ENCODE results near the gene PINLYP. TPM values are rescaled to one million over a fixed set of nuclear protein-coding genes. Genes with fewer than 3 reads are reported as not detected.
A peak's percentile ranks its signal among the peaks of the same experiment; 100 is the strongest.

The PINLYP gene
- total and polyA plus RNA-seq, 9 of the 15 experiments (the other 6 are each of a cell fraction or from before 2014, with no cell fraction given), result 1.00 to 6.7 (median 2.2) TPM

GRCh38 chr19:43618921-43619261 is 43.3 kb downstream of the PINLYP start:
- FAIRE-seq (peak; percentile 89), DNase-seq (ENCODE audit: extremely low read depth in 1 of 4, low spot score in 3 of 4) (peak in 2 of 4 experiments; percentile 61 to 77), ATAC-seq (peak; percentile 62)
- WGBS (ENCODE audit: insufficient coverage, low coverage, missing lambda C conversion rate), result under 1% methylated on average over 14 of the region's 14 CpGs
- Histone ChIP-seq H3K4me1 (replicated peaks in 1 of 2; ENCODE audit: control insufficient read depth in 2 of 2, insufficient read depth in 2 of 2, low read length in 2 of 2) (peaks cover 41 to 64% of the 10 kb centered on the region in 2 experiments), H3K4me2 (ENCODE audit: insufficient read depth, low read length) (peak overlapping the region; percentile 100), H2AFZ (ENCODE audit: low read depth, low read length) (peak overlapping the region; percentile 100), H4K20me1 (replicated peaks; ENCODE audit: control insufficient read depth, insufficient read depth, low read length) (no peaks in the 10 kb centered on the region), H3K9me3 (replicated peaks; ENCODE audit: control insufficient read depth, insufficient read depth, low read depth, low read length) (no peaks in the 10 kb centered on the region), H3K79me2 (ENCODE audit: control insufficient read depth, insufficient read depth, low read length) (peaks cover 49% of the 10 kb centered on the region), H3K36me3 (ENCODE audit: control insufficient read depth, insufficient read depth, low read length) (peaks cover 6% of the 10 kb centered on the region; the same call in 2 of the 3 replicates), H3K4me3 (peak overlapping the region; percentile 57), H3K27me3 (ENCODE audit: control insufficient read depth in 2 of 2, insufficient read depth in 2 of 2, low read length in 2 of 2) (no peaks in the 10 kb centered on the region), H3K27ac (ENCODE audit: extremely low read depth, low read depth, low read length) (peak overlapping the region; percentile 99), H3K9me1 (ENCODE audit: control insufficient read depth, insufficient read depth, low read length) (no peaks in the 10 kb centered on the region), H3K9ac (ENCODE audit: insufficient read depth in 1 of 2, low read depth in 2 of 2, low read length in 2 of 2) (peak overlapping the region; percentile 94 to 98)
- in situ Hi-C loops (cut with MboI), result no loop called here
- ChIA-PET CTCF (ENCODE audit: low intra/inter-chr PET ratio) (no interaction called here), POLR2A (interaction anchor here (0.6 to 6.0 kb wide), 3 partner anchors 14 to 94 kb away, joined by 3 to 35 read pairs (median 3); partner anchors contain the start of gene IRGQ)
- BruUV-seq (replicated peaks), result TSS peak; percentile 85
- intact Hi-C loops (cut with micrococcal nuclease), result no loop called here
- no peak for TF ChIP-seq MTA2 (IDR thresholded peaks at IDR 0.05; ENCODE audit: low read depth)
- TF ChIP-seq SOX6 (IDR thresholded peaks at IDR 0.05), result peak; percentile 45; the same call in 1 of the 2 replicates
- peak; percentile 62; the same call in 1 of the 2 replicates for TF ChIP-seq E2F3 (CRISPR knock-in tag; IDR thresholded peaks at IDR 0.05)
- peak; percentile 70; the same call in 1 of the 2 replicates for TF ChIP-seq HBP1 (CRISPR knock-in tag; IDR thresholded peaks at IDR 0.05)
- TF ChIP-seq BRF1 (IDR thresholded peaks at IDR 0.05; ENCODE audit: borderline replicate concordance, extremely low read depth, insufficient read length), result no peak
- no peak for TF ChIP-seq ZNF24 (IDR thresholded peaks at IDR 0.05)
- TF ChIP-seq ZNF253 (CRISPR knock-in tag; conservative IDR thresholded peaks at IDR 0.05), result no peak
- no peak for TF ChIP-seq NCOA6 (IDR thresholded peaks at IDR 0.05)
- no peak for TF ChIP-seq IRF1 (CRISPR knock-in tag; IDR thresholded peaks at IDR 0.05; ENCODE audit: borderline replicate concordance)
- TF ChIP-seq THAP7 (CRISPR knock-in tag; IDR thresholded peaks at IDR 0.05), result no peak
- TF ChIP-seq MTA3 (IDR thresholded peaks at IDR 0.05; ENCODE audit: borderline replicate concordance), result no peak
- TF ChIP-seq CGGBP1 (CRISPR knock-in tag; IDR thresholded peaks at IDR 0.05), result no peak
- TF ChIP-seq EP300 (IDR thresholded peaks at IDR 0.05; ENCODE audit: low read length), result no peak
- TF ChIP-seq JUND (IDR thresholded peaks at IDR 0.05; ENCODE audit: borderline replicate concordance, low read depth, low read length), result no peak
- TF ChIP-seq JUND (tag; IDR thresholded peaks at IDR 0.05; ENCODE audit: borderline replicate concordance, low read depth, low read length), result 0 out of 3 replicates have a peak, but pooled peaks have one; percentile 6
- TF ChIP-seq NFRKB (IDR thresholded peaks at IDR 0.05; ENCODE audit: low read depth), result peak; percentile 33
- TF ChIP-seq NR2C2 (CRISPR knock-in tag; IDR thresholded peaks at IDR 0.05), result no peak
- TF ChIP-seq NR2C2 (tag; IDR thresholded peaks at IDR 0.05), result no peak; the same call in 1 of the 2 replicates
- peak; percentile 29 to 62; a peak in 2 of 4 replicates for TF ChIP-seq FOXK2 (conservative IDR thresholded peaks at IDR 0.05 in 1 of 2, IDR thresholded peaks at IDR 0.05 in 1 of 2; ENCODE audit: low read depth in 2 of 2)
- TF ChIP-seq MIER1 (IDR thresholded peaks at IDR 0.05; ENCODE audit: low read depth), result no peak
- peak; percentile 47; the same call in 1 of the 2 replicates for TF ChIP-seq ZBTB17 (CRISPR knock-in tag; IDR thresholded peaks at IDR 0.05)
- no peak for TF ChIP-seq CCAR2 (IDR thresholded peaks at IDR 0.05; ENCODE audit: low read depth, low read length)

Measured in K562 (cell line).